Effector memory CD4-positive, alpha-beta T cell (primary cell): ENCODE data around the gene VPS18.

ENCODE experiments used
- DNase-seq, 3 donors: peaks; one replicate each; pipeline ENCODE4 v3.0.0-alpha.2; 2020
- H3K27ac ChIP-seq: 2 replicates; pipeline ENCODE4 v1.7.0; 2013; ENCODE audit warnings: mild to moderate bottlenecking, low read length, moderate library complexity; ENCODE audit not compliant: insufficient read depth, poor library complexity, severe bottlenecking
- H3K27me3 ChIP-seq: replicated peaks from 2 replicates; pipeline ENCODE4 v1.7.0; 2013; ENCODE audit warnings: mild to moderate bottlenecking, low read length; ENCODE audit not compliant: insufficient read depth, control insufficient read depth, poor library complexity, severe bottlenecking
- H3K36me3 ChIP-seq: 2 replicates; pipeline ENCODE4 v1.7.0; 2013; ENCODE audit warnings: mild to moderate bottlenecking, low read length, moderate library complexity; ENCODE audit not compliant: control insufficient read depth, insufficient read depth
- H3K4me1 ChIP-seq: 2 replicates; pipeline ENCODE4 v1.7.0; 2013; ENCODE audit warnings: low read length, mild to moderate bottlenecking; ENCODE audit not compliant: control insufficient read depth, insufficient read depth, poor library complexity, severe bottlenecking
- H3K4me3 ChIP-seq: 2 replicates; pipeline ENCODE4 v1.7.0; 2013; ENCODE audit warnings: low read length, low read depth, mild to moderate bottlenecking; ENCODE audit not compliant: insufficient read depth, poor library complexity, severe bottlenecking
- H3K9me3 ChIP-seq: 2 replicates; pipeline ENCODE4 v1.7.0; 2013; ENCODE audit warnings: mild to moderate bottlenecking, low read length, moderate library complexity; ENCODE audit not compliant: control insufficient read depth

VPS18 gene

DNA sequence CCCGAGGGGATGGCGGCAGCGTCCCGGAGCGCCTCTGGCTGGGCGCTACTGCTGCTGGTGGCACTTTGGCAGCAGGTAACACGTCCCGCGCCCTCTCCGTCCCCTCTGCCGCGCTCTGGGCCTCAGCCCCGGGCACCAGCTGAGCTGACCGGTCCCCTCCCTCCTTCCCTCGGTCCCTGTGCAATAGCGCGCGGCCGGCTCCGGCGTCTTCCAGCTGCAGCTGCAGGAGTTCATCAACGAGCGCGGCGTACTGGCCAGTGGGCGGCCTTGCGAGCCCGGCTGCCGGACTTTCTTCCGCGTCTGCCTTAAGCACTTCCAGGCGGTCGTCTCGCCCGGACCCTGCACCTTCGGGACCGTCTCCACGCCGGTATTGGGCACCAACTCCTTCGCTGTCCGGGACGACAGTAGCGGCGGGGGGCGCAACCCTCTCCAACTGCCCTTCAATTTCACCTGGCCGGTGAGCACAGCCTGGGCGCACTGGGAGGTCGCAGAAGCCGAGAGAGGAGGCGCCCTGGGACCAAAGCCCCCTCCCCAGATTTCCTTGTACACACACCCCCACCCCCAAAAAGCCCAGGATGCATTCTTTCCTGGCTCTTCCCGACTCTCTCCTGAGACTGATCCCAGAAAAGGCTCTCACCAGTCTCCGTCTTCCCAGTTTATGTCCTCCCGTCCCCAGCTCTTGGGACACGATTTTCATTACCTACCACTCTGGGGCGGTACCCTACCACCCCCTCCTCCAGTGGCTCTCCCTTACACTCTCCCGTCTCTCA, 35.6 kb downstream of the VPS18 start:
- no peaks in the 10 kb centered on the region for H3K9me3 ChIP-seq
- H3K27ac ChIP-seq = no peak overlapping the region
- peaks cover 55% of the 10 kb centered on the region for H3K4me1 ChIP-seq
- peak overlapping the region; percentile 58 for H3K4me3 ChIP-seq
- H3K36me3 ChIP-seq = no peaks in the 10 kb centered on the region
- DNase-seq = no peak
- H3K27me3 ChIP-seq = peaks cover 66% of the 10 kb centered on the region

DNA sequence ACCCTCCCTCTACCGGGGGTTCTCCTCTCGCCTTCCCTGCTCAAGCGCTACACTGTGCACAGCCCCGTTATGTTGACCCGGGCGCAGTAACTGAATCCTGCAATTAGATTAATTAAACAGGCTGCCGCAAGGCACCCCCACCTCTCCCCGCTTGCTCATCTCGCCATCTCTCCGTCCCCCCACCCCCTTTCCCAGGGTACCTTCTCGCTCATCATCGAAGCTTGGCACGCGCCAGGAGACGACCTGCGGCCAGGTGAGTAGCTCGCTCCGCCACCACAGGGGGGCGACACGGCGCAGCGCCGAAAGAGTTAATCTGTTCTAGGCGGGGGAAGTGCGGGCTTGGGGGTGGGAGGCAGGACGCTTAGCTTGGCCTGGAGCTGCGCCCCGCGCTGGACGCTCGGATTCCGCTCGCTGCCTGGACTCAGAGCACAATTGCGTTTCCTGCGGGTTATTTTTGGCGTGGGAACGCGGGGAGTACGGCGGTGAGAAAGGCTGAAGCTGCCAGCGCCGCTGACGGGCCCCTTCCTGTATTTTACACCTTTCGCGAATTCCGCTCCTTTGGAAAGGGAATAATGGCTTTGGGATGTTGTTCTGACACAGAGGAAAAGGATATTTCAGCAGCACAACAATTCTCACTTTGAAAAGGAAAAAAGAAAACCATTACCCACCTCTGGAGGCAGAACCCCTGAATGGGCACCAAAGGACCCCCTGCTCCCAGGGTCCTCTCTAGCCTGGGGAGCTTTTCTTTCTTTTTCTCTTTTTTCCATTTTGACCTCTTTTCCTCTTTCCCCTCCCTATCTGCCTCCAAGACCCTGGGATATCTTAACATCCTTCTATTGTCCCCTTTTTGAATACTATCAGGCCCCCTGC, 36.4 kb downstream of the VPS18 start:
- Histone ChIP-seq H3K27ac (no peak overlapping the region), H3K4me3 (peak overlapping the region; percentile 28), H3K4me1 (peaks cover 52% of the 10 kb centered on the region), H3K36me3 (no peaks in the 10 kb centered on the region), H3K9me3 (no peaks in the 10 kb centered on the region), H3K27me3 (peaks cover 66% of the 10 kb centered on the region)
- no peak for DNase-seq

DNA sequence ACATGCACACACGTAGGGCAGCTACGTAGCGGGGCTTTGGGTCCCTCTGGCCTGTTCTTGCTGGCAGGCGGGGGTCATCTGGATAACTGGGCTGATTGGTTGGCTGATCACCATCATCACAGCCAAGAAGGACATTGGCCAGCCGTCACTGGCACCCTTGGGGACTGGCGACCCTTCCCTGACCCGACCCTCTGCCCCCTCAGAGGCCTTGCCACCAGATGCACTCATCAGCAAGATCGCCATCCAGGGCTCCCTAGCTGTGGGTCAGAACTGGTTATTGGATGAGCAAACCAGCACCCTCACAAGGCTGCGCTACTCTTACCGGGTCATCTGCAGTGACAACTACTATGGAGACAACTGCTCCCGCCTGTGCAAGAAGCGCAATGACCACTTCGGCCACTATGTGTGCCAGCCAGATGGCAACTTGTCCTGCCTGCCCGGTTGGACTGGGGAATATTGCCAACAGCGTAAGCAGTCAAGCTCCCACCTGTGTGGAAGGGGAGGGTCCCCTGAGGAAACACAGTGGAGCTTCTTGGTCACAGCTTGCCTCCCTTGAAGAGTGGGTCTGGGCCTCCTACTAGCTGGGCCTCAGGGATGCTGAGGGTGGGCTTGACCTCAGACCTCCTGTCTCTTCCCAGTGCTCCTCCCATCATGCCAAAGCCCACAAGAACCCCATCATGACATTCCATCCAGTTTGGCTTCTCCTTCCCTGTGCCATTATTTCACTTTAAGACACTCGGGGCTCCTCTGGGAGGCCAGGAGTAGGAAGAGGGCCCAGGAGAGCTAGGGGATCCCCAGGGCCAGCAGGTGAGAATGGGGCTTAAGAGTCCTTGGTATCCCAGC, 37.3 kb downstream of the VPS18 start:
- no peak for DNase-seq
- no peak overlapping the region for H3K27ac ChIP-seq
- peaks cover 43% of the 10 kb centered on the region for H3K4me1 ChIP-seq
- H3K36me3 ChIP-seq = no peaks in the 10 kb centered on the region
- peaks cover 57% of the 10 kb centered on the region for H3K27me3 ChIP-seq
- H3K9me3 ChIP-seq = no peaks in the 10 kb centered on the region
- no peak overlapping the region for H3K4me3 ChIP-seq

DNA sequence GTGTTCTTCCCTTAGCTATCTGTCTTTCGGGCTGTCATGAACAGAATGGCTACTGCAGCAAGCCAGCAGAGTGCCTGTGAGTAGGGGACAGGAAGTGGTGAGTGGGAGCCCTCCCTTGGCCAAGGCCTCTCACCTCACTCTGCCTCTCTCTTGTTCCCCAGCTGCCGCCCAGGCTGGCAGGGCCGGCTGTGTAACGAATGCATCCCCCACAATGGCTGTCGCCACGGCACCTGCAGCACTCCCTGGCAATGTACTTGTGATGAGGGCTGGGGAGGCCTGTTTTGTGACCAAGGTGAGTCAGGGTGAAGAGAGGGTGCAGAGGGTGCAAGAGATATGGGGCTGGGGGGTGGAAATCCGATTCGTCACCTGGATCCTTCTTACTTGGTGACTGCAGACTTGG, 37.9 kb downstream of the VPS18 start:
- Histone ChIP-seq H3K4me1 (peaks cover 37% of the 10 kb centered on the region), H3K27ac (no peak overlapping the region), H3K27me3 (peaks cover 51% of the 10 kb centered on the region), H3K36me3 (no peaks in the 10 kb centered on the region), H3K4me3 (no peak overlapping the region), H3K9me3 (no peaks in the 10 kb centered on the region)
- DNase-seq = no peak

DNA sequence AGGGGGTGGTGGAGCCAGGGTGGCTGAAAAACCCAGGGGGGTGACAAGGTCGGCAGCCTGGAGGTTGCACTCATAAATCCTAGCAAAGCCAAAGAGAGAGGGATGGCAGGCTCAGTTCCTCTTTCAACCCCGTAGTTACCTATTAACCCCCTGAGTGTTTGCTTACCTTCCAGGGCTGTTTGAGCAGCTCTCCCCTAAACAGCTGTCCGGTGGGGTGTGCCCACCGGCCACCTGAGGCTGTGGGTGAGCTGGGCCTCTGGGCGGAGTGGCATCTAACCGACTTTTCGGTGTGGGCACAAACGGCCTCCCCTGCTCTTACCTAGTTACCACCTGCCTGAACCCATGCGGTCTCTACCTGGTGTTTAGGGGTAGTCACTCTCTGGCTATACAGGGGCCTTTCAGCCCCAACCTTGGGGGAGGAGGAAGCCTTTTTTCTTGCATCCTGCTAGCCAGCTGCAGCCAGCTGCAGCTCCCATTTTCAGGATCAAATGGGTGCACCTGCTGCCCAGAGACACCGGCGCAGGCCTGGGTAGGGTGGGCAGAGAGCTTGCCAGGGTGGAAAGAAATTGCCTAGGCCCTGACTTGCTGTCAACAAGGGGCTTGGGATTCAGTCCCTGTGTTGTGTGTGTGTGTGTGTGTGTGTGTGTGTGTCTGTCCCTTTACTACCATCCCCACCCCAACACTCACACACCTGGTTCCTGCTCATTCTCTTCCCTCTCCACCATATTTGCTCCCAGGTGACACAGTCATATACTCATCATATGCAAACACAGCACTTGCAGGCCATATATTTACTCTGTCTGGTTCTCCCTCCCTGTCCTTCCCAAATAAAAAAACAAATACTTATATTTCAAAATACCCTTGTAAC, 38.6 kb downstream of the VPS18 start:
- Histone ChIP-seq H3K9me3 (no peaks in the 10 kb centered on the region), H3K4me1 (peaks cover 30% of the 10 kb centered on the region), H3K36me3 (no peaks in the 10 kb centered on the region), H3K27ac (no peak overlapping the region), H3K4me3 (no peak overlapping the region), H3K27me3 (peaks cover 44% of the 10 kb centered on the region)
- no peak for DNase-seq

DNA sequence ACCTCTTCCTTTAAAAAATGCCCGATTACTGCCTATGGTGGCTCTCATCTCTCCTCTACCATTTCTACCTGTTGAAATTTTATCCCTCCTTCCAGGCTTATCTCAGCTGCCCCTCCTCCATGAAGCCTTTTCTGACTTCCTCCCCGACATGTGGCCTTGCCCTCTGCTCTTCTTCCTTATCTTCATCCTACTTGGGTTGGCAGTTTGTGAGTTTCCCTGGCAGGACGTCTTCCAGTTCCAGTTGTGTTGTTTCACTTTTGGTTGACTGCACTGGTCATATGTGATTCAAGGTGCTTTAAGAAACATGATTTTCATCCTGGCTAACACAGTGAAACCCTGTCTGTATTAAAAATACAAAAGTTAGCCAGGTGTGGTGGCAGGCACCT, 39.3 kb downstream of the VPS18 start:
- Histone ChIP-seq H3K4me3 (no peak overlapping the region), H3K9me3 (no peaks in the 10 kb centered on the region), H3K4me1 (peaks cover 23% of the 10 kb centered on the region), H3K27me3 (peaks cover 37% of the 10 kb centered on the region), H3K36me3 (no peaks in the 10 kb centered on the region), H3K27ac (no peak overlapping the region)
- no peak for DNase-seq

DNA sequence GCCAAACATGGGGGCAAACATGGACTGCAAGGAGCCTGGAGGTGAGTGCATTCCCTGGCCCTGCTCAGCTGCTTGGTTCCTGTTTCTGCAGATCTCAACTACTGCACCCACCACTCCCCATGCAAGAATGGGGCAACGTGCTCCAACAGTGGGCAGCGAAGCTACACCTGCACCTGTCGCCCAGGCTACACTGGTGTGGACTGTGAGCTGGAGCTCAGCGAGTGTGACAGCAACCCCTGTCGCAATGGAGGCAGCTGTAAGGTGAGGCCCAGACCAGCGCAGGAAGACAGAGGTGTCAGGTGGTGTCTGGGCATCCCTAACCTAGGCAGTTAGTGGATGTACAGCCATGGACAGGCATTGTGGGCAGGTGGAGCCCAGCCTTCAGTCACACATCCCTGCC, 40.2 kb downstream of the VPS18 start:
- DNase-seq = no peak
- H3K27me3 ChIP-seq = peaks cover 28% of the 10 kb centered on the region
- peaks cover 14% of the 10 kb centered on the region for H3K4me1 ChIP-seq
- H3K36me3 ChIP-seq = no peaks in the 10 kb centered on the region
- no peak overlapping the region for H3K27ac ChIP-seq
- no peaks in the 10 kb centered on the region for H3K9me3 ChIP-seq
- no peak overlapping the region for H3K4me3 ChIP-seq

DNA sequence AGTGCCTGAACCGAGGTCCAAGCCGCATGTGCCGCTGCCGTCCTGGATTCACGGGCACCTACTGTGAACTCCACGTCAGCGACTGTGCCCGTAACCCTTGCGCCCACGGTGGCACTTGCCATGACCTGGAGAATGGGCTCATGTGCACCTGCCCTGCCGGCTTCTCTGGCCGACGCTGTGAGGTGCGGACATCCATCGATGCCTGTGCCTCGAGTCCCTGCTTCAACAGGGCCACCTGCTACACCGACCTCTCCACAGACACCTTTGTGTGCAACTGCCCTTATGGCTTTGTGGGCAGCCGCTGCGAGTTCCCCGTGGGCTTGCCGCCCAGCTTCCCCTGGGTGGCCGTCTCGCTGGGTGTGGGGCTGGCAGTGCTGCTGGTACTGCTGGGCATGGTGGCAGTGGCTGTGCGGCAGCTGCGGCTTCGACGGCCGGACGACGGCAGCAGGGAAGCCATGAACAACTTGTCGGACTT, 42.0 kb downstream of the VPS18 start:
- peaks cover under 1% of the 10 kb centered on the region for H3K4me1 ChIP-seq
- no peak overlapping the region for H3K4me3 ChIP-seq
- DNase-seq = no peak
- no peak overlapping the region for H3K27ac ChIP-seq
- H3K27me3 ChIP-seq = peaks cover 10% of the 10 kb centered on the region
- H3K36me3 ChIP-seq = no peaks in the 10 kb centered on the region
- H3K9me3 ChIP-seq = no peaks in the 10 kb centered on the region
